NB4 (cell line): ENCODE measurements around the gene TYR.

Experiments
- MAX ChIP-seq: IDR thresholded peaks from 2 replicates; pipeline ENCODE4 v1.6.1; 2011; ENCODE audit warnings: low read depth, low read length
- MYC ChIP-seq: IDR thresholded peaks from 2 replicates; pipeline ENCODE4 v1.6.1; 2011; ENCODE audit warnings: low read depth, low read length
- POLR2A ChIP-seq: IDR thresholded peaks from 2 replicates; pipeline ENCODE4 v1.6.1; 2011; ENCODE audit warnings: mild to moderate bottlenecking; ENCODE audit not compliant: insufficient read length; ENCODE audit errors: extremely low read depth
- TF ChIP-seq, protein P1 (sequence below): IDR thresholded peaks from one replicate; pipeline ENCODE4 v1.5.1; 2012; ENCODE audit warnings: low read depth, low read length

DNA sequence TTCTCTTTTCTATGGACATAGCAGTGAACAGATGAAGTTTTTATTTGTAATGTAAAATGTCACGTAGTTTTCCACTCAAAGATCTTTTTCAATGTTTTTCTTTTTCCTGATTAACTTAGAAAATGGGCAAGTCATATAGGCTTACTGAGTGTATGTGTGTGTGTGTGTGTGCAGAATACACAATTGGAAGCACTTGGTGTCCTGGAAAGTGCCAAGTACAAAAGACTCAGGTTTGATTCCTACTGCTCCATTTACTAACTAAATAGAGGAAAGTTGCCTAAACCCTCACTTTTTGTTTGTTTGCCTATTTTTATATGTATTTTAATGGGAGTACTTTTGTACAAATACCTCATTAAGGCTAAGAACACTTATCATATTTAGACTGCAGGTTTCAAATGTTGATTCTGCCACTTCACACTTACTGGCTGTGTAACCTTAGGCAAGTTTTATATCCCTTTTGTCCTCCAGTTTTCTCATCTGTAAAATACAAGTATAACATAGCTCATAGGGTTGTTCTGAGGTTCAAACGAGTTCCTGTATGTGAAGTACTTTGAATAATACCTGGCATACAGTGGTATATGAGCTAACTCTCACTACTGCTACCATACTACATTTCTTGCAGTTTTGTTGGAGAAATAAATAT, 90.1 kb downstream of the TYR start:
- TF ChIP-seq, protein P1, sequence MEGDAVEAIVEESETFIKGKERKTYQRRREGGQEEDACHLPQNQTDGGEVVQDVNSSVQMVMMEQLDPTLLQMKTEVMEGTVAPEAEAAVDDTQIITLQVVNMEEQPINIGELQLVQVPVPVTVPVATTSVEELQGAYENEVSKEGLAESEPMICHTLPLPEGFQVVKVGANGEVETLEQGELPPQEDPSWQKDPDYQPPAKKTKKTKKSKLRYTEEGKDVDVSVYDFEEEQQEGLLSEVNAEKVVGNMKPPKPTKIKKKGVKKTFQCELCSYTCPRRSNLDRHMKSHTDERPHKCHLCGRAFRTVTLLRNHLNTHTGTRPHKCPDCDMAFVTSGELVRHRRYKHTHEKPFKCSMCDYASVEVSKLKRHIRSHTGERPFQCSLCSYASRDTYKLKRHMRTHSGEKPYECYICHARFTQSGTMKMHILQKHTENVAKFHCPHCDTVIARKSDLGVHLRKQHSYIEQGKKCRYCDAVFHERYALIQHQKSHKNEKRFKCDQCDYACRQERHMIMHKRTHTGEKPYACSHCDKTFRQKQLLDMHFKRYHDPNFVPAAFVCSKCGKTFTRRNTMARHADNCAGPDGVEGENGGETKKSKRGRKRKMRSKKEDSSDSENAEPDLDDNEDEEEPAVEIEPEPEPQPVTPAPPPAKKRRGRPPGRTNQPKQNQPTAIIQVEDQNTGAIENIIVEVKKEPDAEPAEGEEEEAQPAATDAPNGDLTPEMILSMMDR: no peak
- TF ChIP-seq POLR2A: no peak
- no peak for TF ChIP-seq MAX
- no peak for TF ChIP-seq MYC
